ENCODE data around the gene RAD51AP1. TPM values are rescaled to one million over a fixed set of nuclear protein-coding genes. Genes with fewer than 3 reads are reported as not detected.

Gene RAD51AP1
- total and polyA plus RNA-seq, 2 of the 8 experiments (the other 6 are each of a cell fraction or from before 2014, with no cell fraction given) = 29.7 to 48.3 TPM

DNA sequence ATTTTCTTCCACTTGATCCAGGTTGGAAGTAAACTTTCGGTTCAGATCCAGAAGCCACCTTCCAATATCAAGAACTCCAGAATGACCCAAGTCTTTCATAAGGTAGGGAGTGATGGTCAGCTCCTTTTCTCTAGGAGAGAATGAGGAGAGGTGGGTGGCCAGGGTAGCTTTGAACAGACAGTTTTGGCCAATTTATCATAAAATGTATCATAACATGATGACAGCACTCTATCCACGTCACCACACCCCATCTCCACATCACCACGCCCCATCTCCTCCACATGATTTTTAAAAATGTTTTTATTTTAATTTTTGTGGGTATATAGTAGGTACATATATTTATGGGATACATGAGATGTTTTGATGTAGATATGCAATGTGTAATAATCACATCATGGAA lies 50.2 kb downstream of the RAD51AP1 start:
- POLR2A ChIA-PET (ENCODE audit: partially characterized antibody) = no interaction called here
- TF ChIP-seq CEBPB (IDR thresholded peaks at IDR 0.05; ENCODE audit: low read depth, low read length) = no peak
- TF ChIP-seq EZH2 (IDR thresholded peaks at IDR 0.05; ENCODE audit: low read depth, low read length, severe bottlenecking) = no peak
- no peak for TF ChIP-seq POLR2AphosphoS5 (IDR thresholded peaks at IDR 0.05; ENCODE audit: low read depth, low read length)
- TF ChIP-seq BRCA1 (IDR thresholded peaks at IDR 0.05; ENCODE audit: low read depth, low read length) = no peak
- 87 to 100% methylated on average over 2 to 3 of the region's 3 CpGs for WGBS, 2 experiments (ENCODE audit: extremely low coverage in 1 of 2, insufficient coverage in 1 of 2, insufficient read length in 1 of 2, insufficient replicate concordance in 2 of 2, low coverage in 1 of 2, low lambda C conversion rate in 2 of 2, missing lambda C conversion rate in 1 of 2)

More for the DNA sequence above, 50.2 kb downstream of the RAD51AP1 start:
- Histone ChIP-seq H3K4ac (replicated peaks; ENCODE audit: insufficient read length, low read depth, low read length) (no peak overlapping the region), H3K4me2 (ENCODE audit: insufficient read depth in 1 of 2, low read depth in 2 of 2, low read length in 2 of 2) (no peak overlapping the region), H4K91ac (replicated peaks; ENCODE audit: insufficient read length, low read length) (no peak overlapping the region), H3K4me1 (replicated peaks in 1 of 4; ENCODE audit: control insufficient read depth in 3 of 4, insufficient read depth in 4 of 4, low read length in 3 of 4) (peaks cover 0 to 4% (median 1%) of the 10 kb centered on the region in 4 experiments; a peak in 3 of 7 replicates), H3K14ac (ENCODE audit: insufficient read length) (no peak overlapping the region), H3K9me3 (ENCODE audit: insufficient read depth in 2 of 2, low read depth in 1 of 2, low read length in 1 of 2) (no peaks in the 10 kb centered on the region), H2BK12ac (ENCODE audit: low read depth, low read length) (no peak overlapping the region), H3K79me2 (ENCODE audit: control insufficient read depth in 1 of 2, insufficient read depth in 2 of 2, low read length in 2 of 2) (no peaks in the 10 kb centered on the region), H3K27ac (ENCODE audit: low read depth, low read length) (no peak overlapping the region), H2AK5ac (ENCODE audit: low read depth, low read length) (no peak overlapping the region), H3K56ac (replicated peaks; ENCODE audit: insufficient read length, low read depth, low read length) (no peak overlapping the region), H3K9ac (replicated peaks in 1 of 4; ENCODE audit: extremely low read depth in 1 of 4, low read depth in 3 of 4, low read length in 3 of 4) (no peak overlapping the region), H3K79me1 (ENCODE audit: low read depth, low read length) (no peaks in the 10 kb centered on the region), H3K36me3 (ENCODE audit: control insufficient read depth in 2 of 4, insufficient read depth in 4 of 4, low read length in 3 of 4) (no peaks in the 10 kb centered on the region), H3K23ac (ENCODE audit: insufficient read length) (no peak overlapping the region), H3K23me2 (ENCODE audit: low read depth, low read length) (no peaks in the 10 kb centered on the region), H2BK20ac (ENCODE audit: low read length) (no peak overlapping the region), H4K8ac (ENCODE audit: extremely low read depth, insufficient read depth, low read length) (no peak overlapping the region), H3K18ac (ENCODE audit: extremely low read depth, low read length) (no peak overlapping the region), H2BK120ac (replicated peaks; ENCODE audit: low read depth, low read length) (no peak overlapping the region), H2BK5ac (ENCODE audit: low read depth, low read length) (no peak overlapping the region), H3K27me3 (replicated peaks in 1 of 4; ENCODE audit: control insufficient read depth in 3 of 4, extremely low read depth in 1 of 4, insufficient read depth in 3 of 4, low read length in 3 of 4) (no peaks in the 10 kb centered on the region; a peak in 1 of 7 replicates), H4K5ac (ENCODE audit: insufficient read length, low read depth, low read length) (no peak overlapping the region), H2BK15ac (ENCODE audit: low read length) (no peak overlapping the region), H2AFZ (ENCODE audit: low read length) (no peak overlapping the region), H4K20me1 (replicated peaks in 1 of 2; ENCODE audit: control insufficient read depth in 1 of 2, insufficient read depth in 2 of 2, low read length in 2 of 2) (no peaks in the 10 kb centered on the region), H3K4me3 (ENCODE audit: extremely low read depth in 1 of 4, insufficient read depth in 2 of 4, low read depth in 3 of 4, low read length in 4 of 4) (no peak overlapping the region)
- FAIRE-seq (no peak), DNase-seq (ENCODE audit: low read depth in 1 of 2, low spot score in 2 of 2) (no peak)
- CTCF ChIA-PET (ENCODE audit: partially characterized antibody) = interaction anchor here (1.1 to 2.1 kb wide), 8 partner anchors 9 to 266 kb away, joined by 3 to 10 read pairs (median 4); no protein-coding TSS in a partner anchor
